Aortic smooth muscle cell (primary cell): ENCODE measurements around the gene KDM6B. TPM values are rescaled to one million over a fixed set of nuclear protein-coding genes. Genes with fewer than 3 reads are reported as not detected.

Experiments used
- total RNA-seq: library from RNA; depleted of rRNA; stranded (reverse); fragments of >200 nt; gene quantifications from 2 replicates; pipeline ENCODE4 v1.2.3, GENCODE V29; 2014

The KDM6B gene
- total RNA-seq: 3.6 and 3.9 TPM in 2 replicates

GRCh38 chr17:7833795-7834541, at the start of gene KDM6B:
Gene KDM6B, plus strand, starts transcription at chr17:7834217. Its CDS starts 11,338 bp downstream, at chr17:7845555.

GRCh38 chr17:7854851-7855659, 21.0 kb downstream of the KDM6B start, which contains the start of gene TMEM88:
Gene TMEM88, plus strand, starts transcription at chr17:7855066. Its CDS starts 9 bp downstream, at chr17:7855075.

GRCh38 chr17:7856811-7857712, 23.0 kb downstream of the KDM6B start, which contains the start of gene NAA38:
Gene NAA38, minus strand, starts transcription at chr17:7857559. Its CDS starts 96 bp downstream, at chr17:7857463.

GRCh38 chr17:7857713-7858521, 23.9 kb downstream of the KDM6B start, which contains the start of gene CYB5D1:
Gene CYB5D1, plus strand, starts transcription at chr17:7858003. Its CDS starts 132 bp downstream, at chr17:7858135.

Other genes with a start within 250 kb of the KDM6B start
- gene SOX15, start 244.1 kb upstream of the KDM6B start, total RNA-seq: 0.19 and 0.26 TPM in 2 replicates
- 45.9 and 56.7 TPM in 2 replicates for gene FXR2, start 219.3 kb upstream of the KDM6B start, total RNA-seq
- 45.6 and 50.5 TPM in 2 replicates for gene SAT2, start 206.4 kb upstream of the KDM6B start, total RNA-seq
- gene SHBG, start 204.1 kb upstream of the KDM6B start, total RNA-seq: 0.26 and 0.50 TPM in 2 replicates
- under 0.01 TPM in 2 replicates for gene ATP1B2, start 183.3 kb upstream of the KDM6B start, total RNA-seq
- 14.1 and 19.5 TPM in 2 replicates for gene TP53, start 146.7 kb upstream of the KDM6B start, total RNA-seq
- gene WRAP53, start 145.7 kb upstream of the KDM6B start, total RNA-seq: 3.3 and 4.9 TPM in 2 replicates
- gene EFNB3, start 129.0 kb upstream of the KDM6B start, total RNA-seq: under 0.01 and 0.12 TPM in 2 replicates
- 0.12 and 0.13 TPM in 2 replicates for gene DNAH2, start 116.5 kb upstream of the KDM6B start, total RNA-seq
- gene TMEM88, start 20.8 kb downstream of the KDM6B start, total RNA-seq: 0.37 and 0.40 TPM in 2 replicates
- 92.8 and 145 TPM in 2 replicates for gene NAA38, start 23.3 kb downstream of the KDM6B start, total RNA-seq
- gene CYB5D1, start 23.8 kb downstream of the KDM6B start, total RNA-seq: 9.4 and 9.9 TPM in 2 replicates
- gene CHD3, start 54.6 kb downstream of the KDM6B start, total RNA-seq: 135 and 146 TPM in 2 replicates
- 0.87 and 3.7 TPM in 2 replicates for gene RNF227, start 82.1 kb downstream of the KDM6B start, total RNA-seq
- 0.13 and 0.25 TPM in 2 replicates for gene KCNAB3, start 95.6 kb downstream of the KDM6B start, total RNA-seq
- gene TRAPPC1, start 97.7 kb downstream of the KDM6B start, total RNA-seq: 51.5 and 60.6 TPM in 2 replicates
- 21.5 and 30.1 TPM in 2 replicates for gene CNTROB, start 98.0 kb downstream of the KDM6B start, total RNA-seq
- not detected in 2 replicates for gene GUCY2D, start 168.4 kb downstream of the KDM6B start, total RNA-seq
- not detected in 2 replicates for gene ALOX15B, start 204.8 kb downstream of the KDM6B start, total RNA-seq